Upper lobe of left lung (tissue), 6 donors: ENCODE results near the gene SHROOM2. TPM values are rescaled to one million over a fixed set of nuclear protein-coding genes. Genes with fewer than 3 reads are reported as not detected.
"Not testable (repeated sequence)": the region's sequence is repeated elsewhere in the genome, so short reads cannot be mapped to it uniquely, and the experiment has no call there.

Experiments used
- ATAC-seq, 2 donors: fragments of 200-7000 bp; cut with Tn5 transposase; one replicate each; pipeline ENCODE4 v1.9.1; 2022; ENCODE audit warnings: mild to moderate bottlenecking in 2 of 2, moderate library complexity in 2 of 2; ENCODE audit not compliant: low FRiP score in 2 of 2
- DNase-seq, 2 donors: peaks; one replicate each; pipeline ENCODE4 v3.0.0-alpha.2; 2019 to 2020
- H3K27ac ChIP-seq, 4 donors: fragments of 200-600 bp; sonication (generic); one replicate each; pipeline ENCODE4 v1.5.1; 2016 to 2019
- H3K27me3 ChIP-seq, 4 donors: fragments of 200-600 bp; sonication (generic); one replicate each; pipeline ENCODE4 v1.5.1; 2017 to 2019
- H3K36me3 ChIP-seq, 4 donors: fragments of 200-600 bp; sonication (generic); one replicate each; pipeline ENCODE4 v1.5.1; 2016 to 2019
- H3K4me1 ChIP-seq, 4 donors: fragments of 200-600 bp; sonication (generic); one replicate each; pipeline ENCODE4 v1.5.1; 2018 to 2019
- H3K4me3 ChIP-seq, 4 donors: fragments of 200-600 bp; sonication (generic); one replicate each; pipeline ENCODE4 v1.5.1; 2017 to 2019; ENCODE audit warnings: mild to moderate bottlenecking in 2 of 4, moderate library complexity in 1 of 4
- H3K9me3 ChIP-seq, 4 donors: fragments of 200-600 bp; sonication (generic); one replicate each; pipeline ENCODE4 v1.5.1; 2018 to 2019
- CTCF ChIP-seq, 6 experiments: fragments of 450-650 bp in 4 of 6; fragments of 200-600 bp in 2 of 6; sonication (generic) in 2 of 6; IDR thresholded peaks; one replicate each; pipeline ENCODE4 v1.5.1; 2016 to 2019; ENCODE audit warnings: antibody characterized with exemption in 6 of 6
- EP300 ChIP-seq, 4 donors: sonication (generic); formaldehyde crosslinking; IDR thresholded peaks; one replicate each; pipeline ENCODE4 v1.5.1; 2017; ENCODE audit warnings: antibody characterized with exemption in 4 of 4, control low read depth in 2 of 4
- POLR2A ChIP-seq, 4 donors: fragments of 450-650 bp; IDR thresholded peaks; one replicate each; pipeline ENCODE4 v1.5.1; 2016 to 2017; ENCODE audit warnings: antibody characterized with exemption in 4 of 4, mild to moderate bottlenecking in 2 of 4
- POLR2AphosphoS5 ChIP-seq, 2 donors: sonication (generic); formaldehyde crosslinking; IDR thresholded peaks; one replicate each; pipeline ENCODE4 v1.5.1; 2017; ENCODE audit warnings: antibody characterized with exemption in 2 of 2
- WGBS, 2 donors: methylation state at CpG; one replicate each; pipeline ENCODE4 v1.1.5; 2017 to 2018; 5-methylcytosine and 5-hydroxymethylcytosine counted together
- total RNA-seq, 6 donors: library from RNA; depleted of rRNA in 4 of 6; stranded (reverse); fragments of >200 nt in 4 of 6; gene quantifications; one replicate each; pipeline versions ENCODE4 v1.1.0 to v1.2.1, GENCODE V29; 2016 to 2021
- donor health status: DM: no; HTN: no; CAD: no; lungs with moderate emphysema.
- donor health status: DM: no; HTN: yes; CAD: no; lungs with severe emphysema.

The SHROOM2 gene
- total RNA-seq, 6 donors from 2014 or later = 6.6 to 22.9 (median 11.5) TPM

GRCh38 chrX:9856588-9856987 is 70.4 kb downstream of the SHROOM2 start:
- H3K4me3 ChIP-seq = no peak overlapping the region
- H3K27me3 ChIP-seq = no peaks in the 10 kb centered on the region
- DNase-seq = no peak
- H3K9me3 ChIP-seq = no peaks in the 10 kb centered on the region
- TF ChIP-seq POLR2A (IDR thresholded peaks at IDR 0.05) (no peak), EP300 (IDR thresholded peaks at IDR 0.05) (peak in 2 of 4 donors; percentile 7 to 8)
- peak overlapping the region in 3 of 4 donors; percentile 7 to 73 (median 56) for H3K27ac ChIP-seq
- ATAC-seq = no peak
- 74 to 85% methylated on average over 4 to 9 of the region's 9 CpGs for WGBS, 2 donors
- no peaks in the 10 kb centered on the region for H3K36me3 ChIP-seq
- peaks cover 0 to 3% (median 0%) of the 10 kb centered on the region in 4 donors for H3K4me1 ChIP-seq

GRCh38 chrX:9857575-9858474 is 71.6 kb downstream of the SHROOM2 start:
- 65 to 73% methylated on average over 12 to 21 of the region's 21 CpGs for WGBS, 2 donors
- peak overlapping the region; percentile 48 to 73 (median 61) for H3K27ac ChIP-seq
- peaks cover 0 to 2% (median 0%) of the 10 kb centered on the region in 4 donors for H3K9me3 ChIP-seq
- TF ChIP-seq POLR2A (IDR thresholded peaks at IDR 0.05) (no peak), EP300 (IDR thresholded peaks at IDR 0.05) (peak in 2 of 4 donors; percentile 94), POLR2AphosphoS5 (IDR thresholded peaks at IDR 0.05) (peak; percentile 45 to 56)
- no peak overlapping the region for H3K4me3 ChIP-seq
- DNase-seq (no peak), ATAC-seq (no peak)
- H3K36me3 ChIP-seq = no peaks in the 10 kb centered on the region
- H3K27me3 ChIP-seq = no peaks in the 10 kb centered on the region
- H3K4me1 ChIP-seq = peaks cover 0 to 3% (median 0%) of the 10 kb centered on the region in 4 donors

- WGBS, 2 donors = 76 to 97% methylated on average over 4 to 11 of the region's 11 CpGs
- not testable (repeated sequence) for H3K36me3 ChIP-seq, ATAC-seq, H3K4me1 ChIP-seq, DNase-seq, H3K4me3 ChIP-seq, H3K9me3 ChIP-seq, H3K27me3 ChIP-seq
- peak overlapping the region; percentile 48 to 58 (median 56) for H3K27ac ChIP-seq
Observed at GRCh38 chrX:9858684-9859083, 72.5 kb downstream of the SHROOM2 start.

- 74 to 78% methylated on average over 13 to 14 of the region's 14 CpGs for WGBS, 2 donors
- no peak for ATAC-seq
- Histone ChIP-seq H3K4me3 (no peak overlapping the region), H3K4me1 (peaks cover 0 to 4% (median 2%) of the 10 kb centered on the region in 4 donors), H3K9me3 (peaks cover 0 to 2% (median 0%) of the 10 kb centered on the region in 4 donors), H3K27ac (no peak overlapping the region), H3K36me3 (no peaks in the 10 kb centered on the region), H3K27me3 (no peaks in the 10 kb centered on the region)
- TF ChIP-seq POLR2AphosphoS5 (IDR thresholded peaks at IDR 0.05) (no peak), EP300 (IDR thresholded peaks at IDR 0.05) (no peak), POLR2A (IDR thresholded peaks at IDR 0.05) (no peak), CTCF (IDR thresholded peaks at IDR 0.05) (no peak)
- DNase-seq = no peak
Observed at GRCh38 chrX:9859711-9860555, 73.7 kb downstream of the SHROOM2 start.

GRCh38 chrX:9860826-9861225 is 74.6 kb downstream of the SHROOM2 start:
- no peaks in the 10 kb centered on the region for H3K36me3 ChIP-seq
- no peak overlapping the region for H3K27ac ChIP-seq
- no peak overlapping the region for H3K4me3 ChIP-seq
- ATAC-seq (no peak), DNase-seq (no peak)
- H3K9me3 ChIP-seq = peaks cover 0 to 2% (median 0%) of the 10 kb centered on the region in 4 donors
- WGBS, 2 donors = 73 to 92% methylated on average over 1 of the region's 1 CpG
- H3K27me3 ChIP-seq = no peaks in the 10 kb centered on the region
- no peak for TF ChIP-seq POLR2A (IDR thresholded peaks at IDR 0.05)
- no peak for TF ChIP-seq CTCF (IDR thresholded peaks at IDR 0.05)
- TF ChIP-seq POLR2AphosphoS5 (IDR thresholded peaks at IDR 0.05) = no peak
- no peak for TF ChIP-seq EP300 (IDR thresholded peaks at IDR 0.05)
- H3K4me1 ChIP-seq = peaks cover 0 to 4% (median 2%) of the 10 kb centered on the region in 4 donors

GRCh38 chrX:9861711-9862110 is 75.5 kb downstream of the SHROOM2 start:
- H3K9me3 ChIP-seq = peaks cover 0 to 2% (median 0%) of the 10 kb centered on the region in 4 donors
- H3K27ac ChIP-seq = no peak overlapping the region
- 88 to 92% methylated on average over 8 to 9 of the region's 9 CpGs for WGBS, 2 donors
- TF ChIP-seq POLR2AphosphoS5 (IDR thresholded peaks at IDR 0.05) = no peak
- no peak for DNase-seq
- no peak for ATAC-seq
- no peaks in the 10 kb centered on the region for H3K27me3 ChIP-seq
- H3K4me3 ChIP-seq = no peak overlapping the region
- H3K36me3 ChIP-seq = no peaks in the 10 kb centered on the region
- H3K4me1 ChIP-seq = peaks cover 0 to 7% (median 2%) of the 10 kb centered on the region in 4 donors
